OCI-M1 (cell line): Measurements from ENCODE around the gene FAM24A.
A peak's percentile ranks its signal among the peaks of the same experiment; 100 is the strongest.

Experiments used
- DNase-seq: peaks from one replicate; lab custom pipeline; 2025; lab: John Stamatoyannopoulos, UW

FAM24A gene

DNA sequence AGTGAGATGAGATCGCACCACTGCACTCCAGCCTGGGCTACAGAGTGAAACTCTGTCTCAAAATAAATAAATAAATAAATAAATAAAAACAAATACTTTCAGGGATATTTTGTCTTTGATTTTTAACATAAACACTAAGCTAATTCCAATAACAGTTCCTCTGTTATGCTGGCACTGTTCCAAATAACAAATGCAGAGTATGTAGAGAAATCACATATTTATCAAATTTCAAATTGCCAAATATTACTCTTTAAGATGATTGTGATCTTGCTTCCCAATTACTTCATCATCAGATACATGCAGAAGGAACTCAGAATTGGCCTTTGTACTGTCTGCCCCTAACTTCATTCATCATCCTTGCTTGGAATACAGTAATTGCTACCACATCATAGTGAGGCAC lies 19.7 kb downstream of the FAM24A start:
- DNase-seq = no peak

DNA sequence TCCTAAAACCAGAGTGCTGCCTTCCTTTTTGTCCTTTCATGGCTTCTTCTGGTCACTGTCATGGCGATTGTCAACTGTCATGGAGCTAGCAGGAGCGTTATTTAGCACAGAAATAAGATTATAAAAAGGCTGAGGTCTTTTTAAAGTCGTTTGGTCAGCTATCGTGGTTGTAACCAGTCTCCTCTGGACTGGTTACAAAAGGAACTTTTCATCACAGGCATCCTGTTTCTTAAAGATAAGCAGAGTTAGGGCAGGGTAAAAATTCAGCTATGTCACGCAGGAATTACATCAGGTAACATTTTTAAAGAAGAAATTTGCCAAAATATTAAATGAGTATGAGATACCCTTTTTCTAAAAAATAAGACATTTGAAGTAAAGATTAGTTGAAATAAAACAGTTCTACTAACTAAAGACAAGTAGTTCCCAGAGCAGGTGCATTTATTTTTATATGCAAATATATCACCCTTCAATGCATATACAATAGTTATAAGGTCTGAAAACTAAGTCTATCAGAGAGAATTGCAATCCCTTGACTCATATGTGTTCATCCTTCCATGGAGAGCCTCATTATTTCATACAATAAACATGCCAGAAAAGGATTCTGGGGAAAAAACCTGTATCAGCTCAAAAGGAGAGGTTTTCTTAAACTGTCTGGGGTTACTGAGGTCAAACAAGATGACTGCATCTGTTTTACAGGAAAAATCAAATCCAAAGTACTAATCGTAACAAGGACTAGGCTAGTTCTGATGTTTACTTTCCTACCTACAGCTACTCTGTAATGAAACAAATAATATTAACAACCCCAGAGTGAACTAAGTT lies 20.9 kb downstream of the FAM24A start:
- peak; percentile 97 for DNase-seq

DNA sequence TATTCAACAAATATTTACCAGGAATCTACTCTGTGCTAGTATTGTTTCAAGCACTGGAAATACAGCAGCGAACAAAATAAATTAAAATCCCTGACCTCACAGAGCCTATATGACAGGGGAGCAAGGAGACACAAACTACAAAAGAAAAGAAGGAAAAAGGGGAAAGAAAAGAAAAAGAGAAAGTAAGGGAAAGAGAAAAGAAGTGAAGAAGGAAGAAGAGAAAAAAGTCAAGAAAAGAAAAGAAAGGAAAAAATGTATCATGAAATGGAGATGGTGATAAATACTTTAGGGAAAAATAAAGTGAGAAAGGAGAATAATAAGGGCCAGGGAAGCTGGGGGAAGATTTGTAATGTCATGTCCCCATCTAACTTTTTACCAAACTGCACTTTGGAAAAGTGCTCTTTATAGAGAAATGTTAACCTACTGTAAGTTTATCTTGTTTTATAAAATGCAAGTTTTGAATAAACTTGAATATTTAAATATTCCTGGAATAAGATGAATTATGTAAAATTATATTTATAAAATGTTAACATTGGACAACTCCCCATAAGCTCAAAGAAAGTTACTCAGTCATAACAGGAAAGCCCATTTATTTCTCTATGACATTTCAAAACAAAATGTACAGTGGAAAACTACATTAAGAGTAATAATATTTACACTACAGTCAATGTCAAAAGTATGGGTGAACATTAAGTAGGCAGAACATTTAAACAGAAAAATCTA lies 28.9 kb downstream of the FAM24A start:
- no peak for DNase-seq

DNA sequence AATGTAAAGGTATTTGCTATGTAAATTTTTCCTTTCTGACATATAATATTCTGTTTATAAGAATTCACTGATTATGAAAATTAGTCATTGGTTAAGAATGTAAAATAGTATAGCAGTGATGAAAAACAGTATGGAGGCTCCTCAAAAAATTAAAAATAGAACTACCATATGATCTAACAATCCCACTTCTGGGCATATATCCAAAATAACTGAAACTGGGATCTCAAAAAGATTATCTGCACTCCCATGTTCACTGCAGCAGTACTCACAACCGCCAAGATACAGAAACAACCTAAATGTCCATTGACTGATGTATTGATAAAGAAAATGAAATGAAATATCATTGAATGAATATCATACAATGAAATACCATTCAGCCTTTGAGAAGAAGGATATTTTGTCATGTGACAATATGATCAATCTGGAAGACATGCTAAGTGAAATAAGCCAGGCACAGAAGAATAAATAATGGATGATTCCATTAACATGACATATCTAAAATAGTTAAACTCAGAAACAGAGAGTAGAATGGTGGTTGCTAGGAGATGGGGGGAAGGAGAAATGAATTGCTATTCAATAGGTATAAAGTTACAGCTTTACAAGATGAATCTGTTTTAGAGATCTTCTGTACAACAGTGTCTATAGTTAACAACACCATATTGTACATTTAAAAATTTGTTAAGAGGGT lies 29.6 kb downstream of the FAM24A start:
- peak; percentile 62 for DNase-seq

DNA sequence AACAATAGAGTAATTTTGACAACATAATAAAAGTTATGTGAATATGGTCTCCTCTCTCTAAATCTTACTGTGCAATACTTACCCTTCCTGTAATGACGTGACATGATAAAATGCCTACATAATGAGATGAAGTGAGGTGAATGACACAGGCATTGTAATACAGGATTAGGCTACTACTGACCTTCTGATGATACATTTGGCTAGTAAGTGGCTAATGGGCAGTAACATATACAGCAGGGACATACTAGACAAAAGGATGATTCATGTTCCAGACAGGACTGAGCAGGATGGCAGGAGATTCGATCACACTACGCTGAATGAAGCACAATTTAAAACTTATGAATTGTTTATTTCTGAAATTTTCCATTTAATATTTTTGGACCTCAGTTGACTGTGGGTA lies 38.9 kb downstream of the FAM24A start:
- DNase-seq = no peak

DNA sequence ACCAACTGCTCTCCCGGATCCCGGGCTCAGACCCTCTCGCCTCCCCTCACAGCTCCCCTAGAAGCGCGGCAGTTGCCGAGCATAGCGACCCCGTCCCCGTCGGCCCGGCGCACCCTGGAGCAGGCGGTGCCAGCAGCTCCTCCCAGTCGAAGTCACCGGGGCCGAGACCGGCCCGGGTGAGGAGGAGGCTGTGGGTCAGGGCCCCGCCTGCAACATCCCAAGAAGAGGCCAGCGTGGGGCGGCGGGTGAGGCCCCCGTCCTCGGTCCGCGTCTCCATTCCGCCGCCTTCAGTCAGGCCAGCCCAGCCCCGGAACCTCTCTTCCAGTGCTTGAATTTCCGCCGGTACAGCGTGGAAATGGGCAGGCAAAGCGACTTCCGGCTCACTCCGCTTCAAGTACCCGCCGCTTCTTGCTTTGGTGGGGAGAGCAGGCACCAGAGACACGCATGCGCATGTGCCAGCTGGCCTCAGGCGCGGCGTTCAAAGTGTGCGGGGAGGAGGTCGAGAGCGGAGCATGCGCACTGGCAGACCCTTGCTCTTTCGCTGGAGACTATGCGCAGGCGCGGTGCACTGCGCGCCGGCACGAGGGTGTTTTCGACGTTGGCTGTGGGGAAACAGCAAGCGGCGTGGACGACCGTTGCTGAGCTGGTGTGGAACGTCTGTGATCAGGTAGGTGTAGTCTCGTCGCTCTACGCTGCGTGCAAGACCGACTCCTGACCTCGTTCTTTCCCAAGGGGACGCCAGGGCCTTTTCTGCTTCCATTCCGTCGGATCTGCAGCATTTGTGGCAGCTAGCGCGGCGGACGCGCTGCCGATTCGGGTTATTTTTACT lies 43.7 kb downstream of the FAM24A start, which contains the start of gene C10orf88:
C10orf88 (minus strand) TSS at position 326 of the 829 bp plus-strand sequence; CDS start at position 277, 49 bp downstream.
- peak; percentile 99 for DNase-seq

DNA sequence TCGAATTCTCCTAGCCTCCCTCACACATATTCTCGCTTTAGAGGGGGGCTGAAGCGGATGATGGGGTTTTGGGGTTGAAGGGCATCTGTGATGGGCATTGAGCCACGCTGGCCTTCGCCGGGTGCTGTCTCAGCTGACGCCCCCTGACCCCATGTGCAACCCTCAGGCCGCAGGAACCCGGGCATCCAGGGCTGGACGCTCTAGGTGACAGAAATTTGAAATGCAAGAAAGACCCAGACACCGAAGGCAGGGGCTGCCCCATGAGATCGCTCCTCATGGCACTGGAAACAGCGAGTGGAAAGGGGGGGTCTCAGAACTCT lies 44.3 kb downstream of the FAM24A start:
- DNase-seq = no peak

DNA sequence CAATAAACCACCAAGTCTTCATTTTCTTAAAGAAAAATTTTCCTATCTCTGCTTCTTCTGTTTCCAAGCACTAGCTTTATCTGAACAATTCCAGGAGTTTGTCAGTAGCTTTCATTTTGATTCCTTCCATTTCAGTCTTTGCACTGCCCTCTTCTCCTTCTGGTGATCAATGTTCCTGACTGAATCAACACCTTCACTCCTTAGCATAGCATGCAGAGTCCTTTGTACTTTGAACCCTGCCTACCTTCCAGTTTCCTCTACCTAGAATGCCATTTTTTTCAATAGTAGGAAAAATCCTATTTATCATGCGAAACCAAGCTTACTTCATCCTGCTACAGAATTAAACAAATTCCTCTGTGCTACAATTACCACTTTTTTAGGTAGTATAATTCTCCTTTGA lies 45.5 kb downstream of the FAM24A start:
- DNase-seq = no peak

DNA sequence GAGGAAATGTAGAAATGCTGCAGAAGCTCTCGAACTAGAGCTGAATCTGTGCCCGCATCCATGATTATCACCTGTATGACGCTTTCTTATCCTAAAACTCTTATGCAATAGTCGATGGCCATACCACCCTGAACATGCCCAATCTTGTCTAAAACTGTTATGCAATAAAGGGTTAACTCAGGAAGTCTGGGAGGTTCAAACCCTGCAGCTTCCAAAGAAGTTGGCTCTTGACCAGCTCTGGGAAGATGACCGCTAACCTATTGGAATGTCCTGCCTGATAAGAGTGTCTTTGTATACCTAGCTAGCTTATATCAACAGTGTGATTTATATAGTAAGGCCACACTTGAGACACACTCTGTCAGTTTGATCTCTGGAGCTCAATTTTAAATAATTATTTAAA lies 47.1 kb downstream of the FAM24A start:
- DNase-seq = no peak

DNA sequence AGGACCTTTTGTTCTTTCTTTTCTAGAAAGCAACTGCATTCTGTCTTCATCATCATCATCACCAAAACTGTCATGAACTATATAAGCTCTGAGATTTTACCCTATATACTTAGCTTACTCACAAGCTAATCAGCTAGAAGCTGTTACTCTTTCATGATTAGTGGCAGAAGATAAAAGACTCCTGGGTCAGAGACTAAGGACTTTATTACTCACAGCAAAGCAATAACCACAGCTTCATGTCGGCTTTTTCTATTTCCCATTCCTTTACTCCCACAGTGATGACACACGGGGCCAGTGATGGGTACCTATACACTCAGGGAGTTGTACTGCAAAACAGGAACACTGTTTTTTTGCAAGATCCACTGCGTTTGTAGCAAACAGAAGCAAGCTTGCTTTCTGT lies 52.0 kb downstream of the FAM24A start:
- no peak for DNase-seq
